ENCODE data around the gene HOXA1.

HOXA1 gene

DNA sequence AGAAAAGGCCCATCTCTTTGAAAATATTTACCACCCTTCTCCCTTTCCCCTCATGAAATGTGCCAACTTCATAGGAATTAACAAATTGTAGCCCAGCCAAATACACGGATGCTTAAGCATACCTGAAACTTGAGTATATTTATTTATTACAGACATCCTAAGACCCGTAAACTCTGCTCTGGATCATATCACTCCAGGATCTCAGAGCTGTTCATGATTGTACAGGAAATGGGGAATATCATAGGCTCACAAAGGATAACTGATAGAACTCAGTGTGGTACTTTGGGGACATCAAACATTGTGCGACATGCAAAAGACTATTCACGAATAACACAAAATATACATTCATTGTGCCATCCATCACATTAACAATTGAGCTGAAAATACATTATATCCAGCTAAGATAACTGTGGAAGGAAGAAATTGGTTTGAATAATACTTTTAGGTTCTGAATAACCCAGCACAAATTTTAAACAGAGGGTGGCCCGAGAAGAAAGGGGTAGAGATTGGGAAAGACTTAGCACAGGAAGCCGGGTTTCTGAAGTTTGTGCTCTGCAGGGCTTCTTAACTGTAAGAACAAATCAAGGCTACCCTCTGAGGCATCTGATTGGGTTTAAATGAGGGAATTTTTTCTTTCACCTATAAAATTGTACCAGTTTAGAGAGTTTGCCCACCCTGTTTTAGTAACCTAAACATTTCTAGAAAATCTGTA, 2.5 kb downstream of the HOXA1 start:
- DNase-seq (ENCODE audit: low read depth): no peak

DNA sequence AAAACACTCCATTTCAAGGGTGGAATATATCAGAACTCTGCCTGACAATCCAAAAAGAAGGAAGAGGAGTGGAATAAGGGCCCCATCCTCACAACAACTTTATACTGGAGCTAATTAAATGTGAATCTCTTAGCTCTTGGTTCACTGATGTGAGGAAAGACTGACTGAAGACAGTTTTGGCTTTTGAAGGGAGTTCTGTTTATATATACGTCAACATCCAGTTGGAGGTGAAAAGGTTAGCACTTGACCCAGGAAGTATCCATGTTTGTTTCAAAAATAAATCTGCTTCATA, 3.0 kb downstream of the HOXA1 start:
- no peak for DNase-seq (ENCODE audit: low read depth)
- no peak for TF ChIP-seq POLR2A (IDR thresholded peaks at IDR 0.05; ENCODE audit: extremely low read depth, insufficient read length)
- TF ChIP-seq, protein P1, sequence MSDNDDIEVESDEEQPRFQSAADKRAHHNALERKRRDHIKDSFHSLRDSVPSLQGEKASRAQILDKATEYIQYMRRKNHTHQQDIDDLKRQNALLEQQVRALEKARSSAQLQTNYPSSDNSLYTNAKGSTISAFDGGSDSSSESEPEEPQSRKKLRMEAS (IDR thresholded peaks at IDR 0.05; ENCODE audit: low read depth, low read length): no peak
- TF ChIP-seq, protein P2, sequence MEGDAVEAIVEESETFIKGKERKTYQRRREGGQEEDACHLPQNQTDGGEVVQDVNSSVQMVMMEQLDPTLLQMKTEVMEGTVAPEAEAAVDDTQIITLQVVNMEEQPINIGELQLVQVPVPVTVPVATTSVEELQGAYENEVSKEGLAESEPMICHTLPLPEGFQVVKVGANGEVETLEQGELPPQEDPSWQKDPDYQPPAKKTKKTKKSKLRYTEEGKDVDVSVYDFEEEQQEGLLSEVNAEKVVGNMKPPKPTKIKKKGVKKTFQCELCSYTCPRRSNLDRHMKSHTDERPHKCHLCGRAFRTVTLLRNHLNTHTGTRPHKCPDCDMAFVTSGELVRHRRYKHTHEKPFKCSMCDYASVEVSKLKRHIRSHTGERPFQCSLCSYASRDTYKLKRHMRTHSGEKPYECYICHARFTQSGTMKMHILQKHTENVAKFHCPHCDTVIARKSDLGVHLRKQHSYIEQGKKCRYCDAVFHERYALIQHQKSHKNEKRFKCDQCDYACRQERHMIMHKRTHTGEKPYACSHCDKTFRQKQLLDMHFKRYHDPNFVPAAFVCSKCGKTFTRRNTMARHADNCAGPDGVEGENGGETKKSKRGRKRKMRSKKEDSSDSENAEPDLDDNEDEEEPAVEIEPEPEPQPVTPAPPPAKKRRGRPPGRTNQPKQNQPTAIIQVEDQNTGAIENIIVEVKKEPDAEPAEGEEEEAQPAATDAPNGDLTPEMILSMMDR (IDR thresholded peaks at IDR 0.05; ENCODE audit: low read depth, low read length): no peak
- TF ChIP-seq MYC (IDR thresholded peaks at IDR 0.05; ENCODE audit: low read depth, low read length): no peak
- H3K4me3 ChIP-seq (ENCODE audit: low read depth, low read length): no peak overlapping the region

More for the DNA sequence above, 2.5 kb downstream of the HOXA1 start:
- TF ChIP-seq MYC (IDR thresholded peaks at IDR 0.05; ENCODE audit: low read depth, low read length): no peak
- TF ChIP-seq, protein P1 (IDR thresholded peaks at IDR 0.05; ENCODE audit: low read depth, low read length): no peak
- no peak for TF ChIP-seq POLR2A (IDR thresholded peaks at IDR 0.05; ENCODE audit: extremely low read depth, insufficient read length)
- TF ChIP-seq, protein P2 (IDR thresholded peaks at IDR 0.05; ENCODE audit: low read depth, low read length): no peak
- no peak overlapping the region for H3K4me3 ChIP-seq (ENCODE audit: low read depth, low read length)

DNA sequence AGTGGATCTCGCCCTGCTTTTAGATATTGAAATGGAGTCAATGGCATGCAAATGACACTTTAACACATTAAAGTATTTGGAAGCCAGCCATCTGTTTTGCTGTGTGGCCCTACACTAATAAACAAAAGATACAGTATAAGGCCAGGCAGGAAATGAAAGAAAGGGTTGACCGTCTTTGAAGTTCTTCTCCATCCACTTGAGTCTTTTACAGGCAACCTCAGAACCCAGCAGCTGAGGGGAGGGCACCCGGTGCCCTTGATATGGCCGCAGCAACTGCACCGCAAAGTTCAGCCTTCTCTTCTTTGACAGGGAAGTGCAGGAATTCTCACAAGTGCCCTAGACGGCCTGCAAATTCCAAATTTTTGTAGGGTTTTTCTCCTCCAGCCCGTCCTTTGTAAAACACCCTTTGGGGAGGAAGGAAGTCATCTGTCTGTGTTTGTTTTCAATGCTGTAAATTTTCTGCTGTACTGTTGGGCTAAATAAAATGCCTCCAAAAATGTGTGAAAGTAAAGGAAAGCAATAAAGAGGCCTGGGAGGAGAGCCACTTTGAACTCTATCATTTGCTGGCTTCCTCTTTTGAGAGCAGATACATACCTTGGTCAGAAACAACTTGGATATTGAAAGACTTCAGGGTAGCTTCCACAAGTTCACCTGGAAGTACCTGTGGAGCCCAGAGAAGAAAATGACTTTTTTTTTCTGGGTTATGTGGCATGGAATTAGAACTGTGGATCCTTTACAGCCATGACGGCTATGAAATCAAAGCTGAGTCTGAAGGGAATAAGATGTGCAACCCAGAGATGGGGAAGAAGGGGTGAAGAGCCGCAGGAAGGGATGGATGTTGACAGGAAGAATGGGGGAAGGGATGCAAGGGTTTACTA, 3.6 kb downstream of the HOXA1 start:
- TF ChIP-seq POLR2A (IDR thresholded peaks at IDR 0.05; ENCODE audit: extremely low read depth, insufficient read length): no peak
- TF ChIP-seq, protein P2 (IDR thresholded peaks at IDR 0.05; ENCODE audit: low read depth, low read length): no peak
- TF ChIP-seq, protein P1 (IDR thresholded peaks at IDR 0.05; ENCODE audit: low read depth, low read length): no peak
- TF ChIP-seq MYC (IDR thresholded peaks at IDR 0.05; ENCODE audit: low read depth, low read length): no peak
- no peak for DNase-seq (ENCODE audit: low read depth)
- H3K4me3 ChIP-seq (ENCODE audit: low read depth, low read length): no peak overlapping the region

DNA sequence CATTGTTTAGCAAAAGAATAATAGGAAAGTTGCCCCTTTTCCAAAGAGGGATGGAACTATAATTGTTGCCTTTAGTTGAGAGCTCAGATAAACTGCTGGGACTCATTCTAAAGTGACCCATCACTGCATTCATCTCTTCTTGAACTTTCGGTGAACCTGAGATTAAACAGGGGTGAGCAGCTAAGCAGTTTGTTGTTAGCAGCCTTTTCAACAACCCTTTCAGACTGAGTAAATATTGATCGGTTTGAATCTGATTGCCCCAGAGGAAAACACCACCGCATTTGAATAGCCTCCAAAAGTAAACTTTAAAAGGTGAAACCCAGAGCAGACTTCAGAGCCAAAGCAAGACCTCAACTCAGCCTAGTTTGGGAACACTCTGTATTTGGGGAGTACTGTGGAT, 4.7 kb downstream of the HOXA1 start:
- no peak for DNase-seq (ENCODE audit: low read depth)
- no peak overlapping the region for H3K4me3 ChIP-seq (ENCODE audit: low read depth, low read length)
- TF ChIP-seq, protein P2 (IDR thresholded peaks at IDR 0.05; ENCODE audit: low read depth, low read length): no peak
- TF ChIP-seq MYC (IDR thresholded peaks at IDR 0.05; ENCODE audit: low read depth, low read length) (no peak), POLR2A (IDR thresholded peaks at IDR 0.05; ENCODE audit: extremely low read depth, insufficient read length) (no peak)
- TF ChIP-seq, protein P1 (IDR thresholded peaks at IDR 0.05; ENCODE audit: low read depth, low read length): no peak

DNA sequence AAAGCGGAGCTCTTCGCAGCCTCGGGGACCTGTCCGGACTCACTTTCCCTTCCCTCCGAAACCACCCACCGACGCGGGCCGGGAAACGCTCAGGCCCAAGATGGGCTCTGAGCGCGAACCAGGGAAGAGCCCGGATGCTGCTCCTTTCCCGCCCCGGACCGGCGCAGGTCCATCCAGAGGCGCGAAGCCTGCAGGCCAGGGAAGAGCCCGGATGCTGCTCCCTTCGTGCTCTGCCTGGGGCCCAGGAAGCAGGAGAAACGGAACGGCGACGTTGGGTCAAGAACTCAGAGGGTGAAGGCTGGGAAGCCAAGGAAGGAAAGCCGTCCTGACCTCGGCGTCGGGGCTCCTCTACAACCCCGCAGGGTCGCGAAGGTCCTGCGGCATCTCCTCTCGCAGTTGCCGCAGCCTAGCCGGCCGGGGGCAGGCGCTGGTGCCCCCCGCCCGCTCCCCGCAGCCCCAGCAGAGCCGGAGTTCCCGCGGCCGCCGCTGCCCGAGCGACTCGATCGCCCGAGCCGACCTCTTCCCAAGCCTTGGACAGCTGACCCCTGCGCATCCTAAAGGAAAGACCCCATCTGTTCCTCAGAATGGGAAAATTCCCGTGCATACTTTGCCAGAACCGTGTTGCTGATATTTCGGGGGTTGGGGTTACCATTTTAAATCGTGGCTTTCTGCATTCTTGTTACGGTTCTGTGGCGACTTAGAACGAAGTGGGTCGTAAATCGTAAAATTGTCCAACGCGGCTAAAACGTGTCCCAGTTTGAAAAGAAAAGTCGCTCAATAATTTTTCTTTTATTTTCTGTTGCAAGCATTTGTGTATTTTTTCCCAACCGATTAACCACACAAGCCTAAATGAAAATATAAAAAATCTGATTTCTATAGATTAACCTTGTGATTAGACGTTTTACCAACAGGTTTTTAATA, 7.5 kb downstream of the HOXA1 start:
- no peak for DNase-seq (ENCODE audit: low read depth)
- TF ChIP-seq MYC (IDR thresholded peaks at IDR 0.05; ENCODE audit: low read depth, low read length) (no peak), POLR2A (IDR thresholded peaks at IDR 0.05; ENCODE audit: extremely low read depth, insufficient read length) (no peak)
- TF ChIP-seq, protein P2 (IDR thresholded peaks at IDR 0.05; ENCODE audit: low read depth, low read length): no peak
- TF ChIP-seq, protein P1 (IDR thresholded peaks at IDR 0.05; ENCODE audit: low read depth, low read length): no peak
- H3K4me3 ChIP-seq (ENCODE audit: low read depth, low read length): no peak overlapping the region
